GM21515 (cell line): Measurements from ENCODE around the gene GPR37L1.

Experiments used
- ATAC-seq: cut with Tn5 transposase; IDR thresholded peaks from one replicate; pipeline ENCODE4 v1.9.1; 2021; ENCODE audit not compliant: unreplicated experiment

Gene GPR37L1

GRCh38 chr1:202154148-202154765, 31.5 kb downstream of the GPR37L1 start:
- no peak for ATAC-seq

GRCh38 chr1:202154766-202155477, 32.2 kb downstream of the GPR37L1 start:
- no peak for ATAC-seq

GRCh38 chr1:202155478-202156021, 32.8 kb downstream of the GPR37L1 start:
- no peak for ATAC-seq

- no peak for ATAC-seq
Observed at GRCh38 chr1:202156590-202156989, 33.9 kb downstream of the GPR37L1 start.

GRCh38 chr1:202157945-202158344, 35.2 kb downstream of the GPR37L1 start:
- ATAC-seq, result no peak

- no peak for ATAC-seq
Observed at GRCh38 chr1:202158810-202159533, 36.3 kb downstream of the GPR37L1 start.

- ATAC-seq, result no peak
Observed at GRCh38 chr1:202159534-202160371, 37.0 kb downstream of the GPR37L1 start.

GRCh38 chr1:202160377-202160940, 37.7 kb downstream of the GPR37L1 start, which contains the start of gene PTPN7:
Gene PTPN7 (minus strand): TSS chr1:202160602. CDS start chr1:202159402, 1,200 bp downstream.
- ATAC-seq, result no peak

- no peak for ATAC-seq
Observed at GRCh38 chr1:202161151-202162046, 38.7 kb downstream of the GPR37L1 start.

- ATAC-seq, result no peak
Observed at GRCh38 chr1:202162047-202162417, 39.3 kb downstream of the GPR37L1 start.

- ATAC-seq, result no peak
Observed at GRCh38 chr1:202162418-202163280, 39.9 kb downstream of the GPR37L1 start.

GRCh38 chr1:202163281-202164270, 40.9 kb downstream of the GPR37L1 start:
- ATAC-seq, result no peak

GRCh38 chr1:202164271-202165037, 41.7 kb downstream of the GPR37L1 start:
- ATAC-seq, result peak; percentile 51

- no peak for ATAC-seq
Observed at GRCh38 chr1:202165267-202165941, 42.7 kb downstream of the GPR37L1 start.

GRCh38 chr1:202165942-202166843, 43.5 kb downstream of the GPR37L1 start:
- no peak for ATAC-seq
